Measurements from ENCODE around the gene ABL1.
"Not testable (repeated sequence)": the region's sequence is repeated elsewhere in the genome, so short reads cannot be mapped to it uniquely, and the experiment has no call there.

ABL1 gene

DNA sequence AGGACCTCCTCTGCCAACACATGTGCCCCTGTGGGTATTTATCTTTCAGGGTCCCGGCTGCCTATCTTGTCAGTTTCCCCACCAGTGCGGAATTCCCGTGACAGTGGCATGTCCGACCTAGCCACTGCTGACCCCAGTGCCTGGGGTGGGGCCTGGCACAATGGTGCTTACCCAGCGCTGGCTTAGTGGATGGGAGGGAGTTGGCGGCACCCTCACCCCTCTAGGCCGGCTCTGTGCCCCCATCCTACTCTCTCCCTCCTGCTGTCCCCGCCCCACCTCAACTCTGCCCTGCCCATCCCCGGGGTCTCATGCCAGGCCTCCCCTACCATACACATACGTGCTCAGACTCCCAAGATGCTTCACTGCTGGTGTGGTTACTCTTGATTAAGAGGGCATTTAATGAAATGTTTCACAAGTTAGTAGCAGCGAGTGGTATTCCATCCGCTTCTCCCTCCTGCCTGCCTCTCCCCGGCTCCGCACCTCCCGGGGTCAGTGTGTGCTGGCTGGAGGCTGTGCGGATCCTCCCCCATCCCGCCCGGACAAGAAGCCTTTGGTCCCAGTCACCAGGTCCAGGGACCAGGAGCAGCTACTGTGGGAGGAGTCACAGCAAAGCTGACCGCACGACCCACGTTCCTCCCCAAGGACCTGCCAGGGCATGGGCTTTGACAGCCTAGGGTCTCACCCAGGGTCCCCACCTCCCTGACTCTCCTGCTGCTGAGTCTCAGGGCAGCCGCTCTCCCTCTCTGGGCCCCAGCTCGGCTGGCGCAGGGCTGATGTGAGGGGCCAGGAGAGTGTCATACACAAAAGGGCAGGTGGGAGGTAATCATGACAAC is 71.1 kb downstream of the ABL1 start:
- no peak for DNase-seq

- DNase-seq, result no peak
Measured at GRCh38 chr9:130906735-130907416, 71.8 kb downstream of the ABL1 start.

- no peak for DNase-seq
Measured at GRCh38 chr9:130908146-130908877, 73.3 kb downstream of the ABL1 start.

DNA sequence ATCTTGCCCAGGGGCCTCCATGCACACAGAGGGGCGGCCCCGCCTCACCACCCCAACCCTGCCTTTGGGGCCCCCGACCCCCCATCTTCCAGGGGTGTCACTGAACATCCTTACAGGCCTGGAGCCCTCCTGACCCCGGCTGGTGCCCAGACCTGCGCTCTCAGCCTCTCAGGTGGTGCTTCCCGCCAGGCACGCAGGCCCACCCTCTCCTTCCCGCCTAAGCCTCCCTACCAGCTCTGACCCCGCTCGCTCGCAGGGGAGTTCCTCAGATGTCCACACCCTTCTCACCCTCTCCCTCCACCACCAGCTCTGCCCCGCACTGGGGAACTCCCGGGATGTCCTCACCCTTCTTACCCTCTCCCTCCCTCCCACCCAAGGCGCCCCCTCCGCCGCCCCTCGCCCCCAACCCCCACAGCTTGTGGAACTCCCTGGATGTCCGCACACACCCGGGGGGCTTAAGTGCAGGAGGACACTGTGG is 73.9 kb downstream of the ABL1 start:
- no peak for DNase-seq

DNA sequence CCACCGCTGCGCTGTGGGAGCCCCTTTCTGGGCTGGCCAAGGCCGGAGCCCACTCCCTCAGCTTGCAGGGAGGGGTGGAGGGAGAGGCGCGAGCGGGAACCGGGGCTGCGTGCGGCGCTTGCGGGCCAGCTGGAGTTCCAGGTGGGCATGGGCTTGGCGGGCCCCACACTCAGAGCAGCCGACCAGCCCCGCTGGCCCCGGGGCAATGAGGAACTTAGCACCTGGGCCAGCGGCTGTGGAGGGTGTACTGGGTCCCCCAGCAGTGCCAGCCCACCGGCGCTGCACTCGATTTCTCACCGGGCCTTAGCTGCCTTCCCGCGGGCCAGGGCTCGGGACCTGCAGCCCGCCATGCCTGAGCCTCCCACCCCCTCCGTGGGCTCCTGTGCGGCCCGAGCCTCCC is 75.0 kb downstream of the ABL1 start:
- DNase-seq, result not testable (repeated sequence)

DNA sequence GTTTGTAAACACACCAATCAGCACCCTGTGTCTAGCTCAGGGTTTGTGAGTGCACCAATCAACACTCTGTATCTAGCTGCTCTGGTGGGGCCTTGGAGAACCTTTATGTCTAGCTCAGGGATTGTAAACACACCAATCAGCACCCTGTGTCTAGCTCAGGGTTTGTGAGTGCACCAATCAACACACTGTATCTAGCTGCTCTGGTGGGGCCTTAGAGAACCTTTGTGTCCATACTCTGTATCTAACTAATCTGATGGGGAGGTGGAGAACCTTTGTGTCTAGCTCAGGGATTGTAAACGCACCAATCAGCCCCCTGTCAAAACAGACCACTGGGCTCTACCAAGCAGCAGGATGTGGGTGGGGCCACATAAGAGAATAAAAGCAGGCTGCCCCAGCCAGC is 75.6 kb downstream of the ABL1 start:
- not testable (repeated sequence) for DNase-seq

DNA sequence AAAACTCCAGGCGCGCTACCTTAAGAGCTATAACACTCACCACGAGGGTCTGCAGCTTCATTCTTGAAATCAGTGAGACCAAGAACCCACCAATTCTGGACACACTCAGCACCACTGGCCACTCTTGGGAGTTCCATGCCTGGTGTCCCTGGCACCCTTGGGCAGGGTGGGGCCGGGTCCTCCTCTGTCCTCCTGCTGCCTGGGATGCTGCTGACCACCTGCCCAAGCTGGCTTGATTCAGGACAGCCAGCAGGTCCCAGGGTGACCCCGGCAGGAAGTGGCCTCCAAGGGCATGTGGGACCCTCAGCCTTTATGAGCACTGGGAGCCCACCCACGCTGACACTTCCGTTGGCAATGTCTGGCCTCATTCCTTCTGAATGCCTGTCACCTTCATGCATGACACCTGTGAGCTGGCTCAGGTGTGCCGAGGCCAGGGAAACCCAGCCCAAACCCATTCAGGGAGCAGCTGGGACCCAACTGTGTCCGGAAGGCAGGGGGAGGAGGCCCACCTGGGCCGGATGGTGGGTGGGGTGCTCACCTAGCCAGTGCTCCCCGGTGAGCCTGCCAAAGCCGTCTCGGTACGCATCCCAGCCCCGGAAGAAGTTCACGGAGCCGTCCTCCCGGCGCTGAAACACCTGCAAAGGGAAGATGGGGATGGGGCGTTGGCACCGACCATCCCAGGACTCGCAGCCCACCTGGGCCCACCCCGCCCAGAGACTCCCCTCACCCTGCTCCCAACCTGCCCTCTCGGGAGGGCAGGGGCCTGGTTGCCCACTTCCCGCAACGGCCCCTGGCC is 76.4 kb downstream of the ABL1 start:
- DNase-seq, result no peak

- no peak for DNase-seq
Measured at GRCh38 chr9:130912932-130913598, 78.0 kb downstream of the ABL1 start.

GRCh38 chr9:130913599-130914416 is 78.8 kb downstream of the ABL1 start:
- DNase-seq, result no peak

DNA sequence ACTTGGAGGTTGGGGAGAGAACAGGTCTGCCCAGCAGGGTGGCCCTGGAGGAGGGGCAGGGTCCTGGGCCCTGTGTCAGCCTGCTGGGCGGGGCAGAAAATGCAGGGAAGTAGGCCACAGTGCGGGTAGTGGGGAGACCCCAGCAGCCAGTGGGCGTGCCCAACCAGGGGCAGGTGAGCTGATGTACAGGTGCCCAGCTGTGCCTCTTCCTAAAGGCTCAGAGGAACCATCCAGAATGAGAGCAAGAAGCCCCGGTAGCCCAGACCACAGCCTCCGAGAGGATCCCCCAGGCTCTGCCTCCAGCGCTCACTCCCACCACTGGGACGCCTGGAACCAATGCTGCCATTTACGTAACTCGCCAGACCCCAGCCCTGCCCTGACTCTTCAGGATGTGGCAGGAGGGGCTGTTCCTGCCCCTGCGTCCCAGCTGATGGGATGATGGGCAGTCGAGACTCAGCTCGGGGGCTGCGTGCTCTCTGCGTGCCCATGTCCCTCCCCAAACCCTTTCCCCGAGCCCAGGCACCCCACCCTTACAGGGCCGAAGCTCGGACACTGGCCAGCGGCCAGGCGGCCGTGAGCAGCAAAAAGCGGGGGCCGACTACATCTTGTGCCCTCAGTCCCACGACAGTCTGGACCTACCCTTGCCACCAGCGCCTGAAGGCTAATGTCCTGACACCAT is 79.5 kb downstream of the ABL1 start:
- DNase-seq, result no peak

GRCh38 chr9:130915096-130915447 is 80.0 kb downstream of the ABL1 start:
- DNase-seq, result no peak

- DNase-seq, result no peak
Measured at GRCh38 chr9:130917168-130917960, 82.3 kb downstream of the ABL1 start.

DNA sequence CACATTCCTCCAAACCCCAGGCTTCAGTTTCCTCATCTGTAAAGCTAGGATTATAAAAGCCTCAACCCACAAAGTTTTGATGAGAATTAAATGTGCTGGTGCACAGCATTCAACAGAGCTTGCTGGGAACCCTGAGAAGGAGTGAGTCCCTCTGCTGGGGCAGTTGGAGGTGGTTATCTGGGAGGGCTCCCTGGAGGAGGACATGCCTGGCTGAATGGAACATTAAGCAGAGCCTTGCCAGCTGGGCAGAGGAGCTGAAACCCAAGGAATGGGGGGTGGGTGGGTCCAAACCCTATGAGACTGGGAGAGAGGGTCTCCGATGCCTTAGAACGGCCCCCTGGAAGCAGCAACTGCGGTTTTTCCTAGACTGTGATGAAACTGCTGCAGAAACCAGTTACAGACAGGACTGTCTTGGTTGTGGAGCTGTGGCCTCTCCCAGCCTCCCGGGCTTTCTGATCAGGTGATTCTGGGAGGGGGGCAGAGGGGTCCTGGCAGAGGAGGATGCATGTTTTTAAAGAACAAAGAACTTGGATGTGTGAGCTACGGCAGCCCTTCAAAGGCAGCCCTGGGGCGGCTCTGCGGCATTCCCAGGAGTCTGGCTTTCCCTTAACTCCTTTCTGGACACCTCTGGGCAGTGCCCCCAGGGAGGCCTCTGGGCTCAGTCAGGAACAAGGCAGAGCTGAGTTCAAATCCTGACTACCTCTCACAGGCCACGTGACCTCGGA is 83.2 kb downstream of the ABL1 start:
- no peak for DNase-seq

- no peak for DNase-seq
Measured at GRCh38 chr9:130918826-130919558, 83.9 kb downstream of the ABL1 start.

GRCh38 chr9:130919559-130920145 is 84.6 kb downstream of the ABL1 start:
- no peak for DNase-seq

DNA sequence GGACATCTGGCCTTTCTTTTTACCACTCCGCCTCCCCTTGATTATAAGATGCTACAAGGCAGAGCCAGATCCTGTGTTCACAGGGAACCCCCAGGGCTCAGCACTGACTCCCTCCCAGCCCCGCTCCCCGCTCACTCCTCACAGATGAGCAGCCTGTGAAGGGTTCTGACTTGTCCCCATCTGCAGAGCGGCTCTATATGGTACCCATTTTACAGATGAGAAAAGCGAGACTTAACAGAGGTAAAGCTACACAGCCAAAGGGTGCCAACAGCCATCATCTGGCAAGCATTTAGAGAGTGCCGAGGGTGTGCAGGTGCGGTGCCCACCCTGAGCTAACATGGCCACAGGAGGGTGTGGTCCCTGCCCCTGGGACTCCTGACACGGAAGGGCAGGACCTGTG is 85.2 kb downstream of the ABL1 start:
- no peak for DNase-seq

GRCh38 chr9:130920762-130921299 is 85.8 kb downstream of the ABL1 start:
- DNase-seq, result no peak
